Activated CD8-positive, alpha-beta memory T cell treated with anti-CD3 and anti-CD28 coated beads, Interleukin-2, amount 50 U/mL, for 1 hour (primary cell): ENCODE measurements around the gene STAP1.

ENCODE experiments used
- DNase-seq: peaks from one replicate; pipeline ENCODE4 v3.0.0-alpha.2; 2020; ENCODE audit errors: extremely low read depth

STAP1 gene

DNA sequence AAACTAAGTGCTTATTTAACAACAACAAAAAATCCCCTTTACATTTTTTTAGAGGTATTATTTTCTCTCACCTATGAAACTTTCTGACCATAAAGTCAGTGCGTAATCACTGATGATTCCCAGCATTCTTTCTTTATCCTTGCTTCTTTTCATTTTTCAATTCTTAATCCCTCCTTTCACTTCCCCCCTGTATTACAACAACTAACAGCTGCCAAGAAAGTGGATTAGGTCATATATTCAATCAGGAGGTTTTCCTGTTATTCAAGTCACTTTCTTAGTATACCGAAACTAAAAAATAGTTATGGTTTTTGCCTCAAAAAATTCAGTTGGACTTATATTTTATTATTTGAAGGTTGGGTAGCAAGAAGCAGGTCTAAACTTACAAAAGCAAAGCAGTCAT lies 2.1 kb upstream of the STAP1 start:
- no peak for DNase-seq

DNA sequence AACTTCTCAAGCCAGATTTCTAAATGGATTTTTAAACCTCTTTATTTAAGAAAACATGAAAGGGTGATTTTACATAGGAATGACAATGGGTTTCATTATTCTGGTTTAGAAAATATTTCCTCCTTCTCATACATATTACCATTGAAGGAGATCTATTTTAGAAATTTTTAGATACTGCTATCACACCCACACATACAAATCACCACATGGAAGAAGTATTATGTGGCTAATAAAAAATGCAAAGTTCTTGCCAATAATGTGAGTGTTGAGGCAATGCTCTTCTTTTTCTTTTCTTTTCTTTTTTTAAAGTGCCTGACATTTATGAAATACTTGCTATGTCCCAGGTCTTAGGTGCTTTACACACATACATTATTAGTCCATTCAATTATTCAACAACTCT lies 6.8 kb downstream of the STAP1 start:
- no peak for DNase-seq

DNA sequence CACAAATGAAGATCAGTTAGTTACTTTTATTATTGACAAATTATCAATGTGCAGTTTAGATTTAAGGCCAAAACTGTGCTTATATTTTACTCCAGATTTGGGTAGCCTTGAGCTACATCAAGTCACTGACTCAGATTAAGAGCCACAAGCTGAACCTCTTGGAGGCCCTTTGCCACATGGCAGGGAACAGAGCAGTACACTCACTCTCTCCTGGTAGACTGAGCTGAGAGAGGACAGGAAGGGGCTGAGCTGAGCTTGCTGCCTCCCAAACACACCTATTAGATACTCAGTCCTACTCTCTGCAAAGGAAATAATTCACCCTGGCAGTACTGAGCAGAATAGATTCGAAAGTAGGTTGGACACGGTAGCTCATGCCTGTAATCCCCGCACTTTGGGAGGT lies 7.8 kb downstream of the STAP1 start:
- no peak for DNase-seq

DNA sequence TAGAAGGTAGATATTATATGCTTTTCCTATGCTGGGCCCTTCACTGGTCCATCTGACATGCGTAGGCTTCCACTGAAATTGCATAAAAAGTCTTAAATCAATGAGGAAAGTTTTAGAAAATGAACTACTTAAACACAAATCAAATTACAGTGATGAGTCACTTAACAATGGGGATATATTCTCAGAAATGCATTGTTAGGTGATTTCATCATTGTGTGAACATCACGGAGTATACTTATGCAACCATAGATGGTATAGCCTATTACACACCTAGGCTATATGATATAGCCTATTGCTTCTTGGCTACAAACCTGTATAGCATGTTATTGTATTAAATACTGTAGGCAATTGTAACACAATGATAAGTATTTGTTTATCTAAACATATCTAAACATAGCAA lies 10.3 kb downstream of the STAP1 start:
- no peak for DNase-seq

DNA sequence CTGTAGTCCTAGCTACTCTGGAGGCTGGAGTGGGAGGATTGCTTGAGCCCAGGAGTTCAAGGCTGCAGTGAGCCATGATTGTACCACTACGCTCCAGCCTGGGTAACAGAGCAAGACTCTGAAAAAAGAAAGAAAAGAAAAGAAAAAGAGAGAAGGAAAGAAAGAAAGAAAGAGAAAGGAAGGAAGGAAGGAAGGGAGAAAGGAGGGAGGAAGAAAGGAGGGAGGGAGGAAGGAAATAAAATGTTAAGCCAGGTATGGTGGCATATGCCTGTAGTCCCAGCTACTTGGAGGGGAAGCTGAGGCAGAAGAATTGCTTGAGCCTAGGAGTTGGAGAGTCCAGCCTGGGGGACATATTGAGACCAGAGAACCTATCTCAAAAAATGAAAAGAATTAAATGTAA lies 12.0 kb downstream of the STAP1 start:
- DNase-seq: no peak

DNA sequence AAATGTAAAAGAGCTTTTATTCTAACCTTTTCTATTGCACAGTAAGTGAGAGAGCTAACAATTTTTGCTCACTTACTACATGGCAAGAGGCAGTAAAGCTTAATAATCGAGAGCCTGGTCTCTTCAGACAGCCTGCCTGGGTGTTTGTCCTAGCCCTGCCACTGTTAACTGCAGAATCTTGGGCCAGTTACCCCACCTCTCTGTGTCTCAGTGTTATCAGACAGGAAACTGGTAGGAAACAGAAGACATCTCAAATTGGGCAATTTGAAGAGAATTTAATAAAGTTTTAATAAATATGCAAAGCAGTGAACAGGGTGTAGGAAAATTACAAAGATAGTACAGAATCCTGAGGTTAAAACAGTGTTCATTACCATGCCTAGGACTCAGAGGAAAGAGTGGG lies 13.4 kb downstream of the STAP1 start:
- no peak for DNase-seq

DNA sequence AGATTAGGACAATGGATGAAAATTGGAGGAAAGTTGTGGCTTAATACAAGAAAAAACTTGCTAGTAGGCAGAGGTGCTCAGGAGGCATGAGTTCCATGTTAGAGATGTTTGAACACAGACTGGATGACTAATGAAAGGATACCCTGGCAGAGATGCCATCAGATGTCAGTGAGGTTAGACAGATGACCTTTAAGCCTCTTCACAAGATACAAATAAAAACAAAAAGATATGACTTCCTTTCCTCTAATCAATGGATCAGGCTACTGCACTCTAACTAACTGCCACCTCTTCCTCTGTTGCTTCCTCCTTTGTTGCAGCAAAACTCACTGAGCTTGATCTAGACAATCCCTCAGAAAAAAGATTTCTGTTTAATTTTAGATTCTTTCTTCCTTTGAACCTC lies 14.7 kb downstream of the STAP1 start:
- no peak for DNase-seq

DNA sequence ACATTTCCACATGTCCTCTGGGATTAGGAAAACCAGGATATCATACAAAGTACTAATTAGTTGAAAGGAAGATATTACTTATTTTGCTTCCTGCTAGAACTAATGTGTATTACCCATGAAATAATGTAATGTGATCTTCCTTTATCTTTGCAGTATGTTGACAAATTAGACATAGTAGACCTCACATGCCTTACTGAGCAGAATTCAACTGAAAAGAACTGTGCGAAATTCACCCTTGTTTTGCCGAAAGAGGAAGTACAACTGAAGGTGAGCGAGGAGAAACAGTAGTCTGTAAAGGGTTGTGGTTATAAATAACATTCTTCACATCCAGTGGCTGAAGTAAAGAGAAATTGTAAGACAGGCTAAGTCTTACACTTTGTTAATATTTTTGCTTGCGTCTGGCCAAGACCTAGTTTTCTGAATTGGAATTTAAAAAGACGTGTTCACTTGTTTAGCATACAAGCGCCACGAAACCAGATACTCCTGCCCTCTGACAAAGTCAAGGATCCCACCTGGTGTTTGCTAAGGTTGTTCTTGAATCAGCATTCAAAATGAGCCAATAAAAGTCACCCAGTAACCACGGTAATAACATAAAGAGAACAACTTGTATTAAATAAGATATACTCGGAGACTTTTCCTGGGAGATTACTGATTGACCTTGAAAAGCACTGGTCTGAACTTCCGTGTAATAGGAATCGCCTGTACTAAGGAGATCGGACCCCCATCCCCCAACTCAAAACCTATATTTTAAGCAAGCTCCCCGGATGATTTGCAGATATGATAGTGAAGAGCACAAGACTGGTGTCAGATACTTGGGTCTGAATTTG lies 16.9 kb downstream of the STAP1 start:
- no peak for DNase-seq

DNA sequence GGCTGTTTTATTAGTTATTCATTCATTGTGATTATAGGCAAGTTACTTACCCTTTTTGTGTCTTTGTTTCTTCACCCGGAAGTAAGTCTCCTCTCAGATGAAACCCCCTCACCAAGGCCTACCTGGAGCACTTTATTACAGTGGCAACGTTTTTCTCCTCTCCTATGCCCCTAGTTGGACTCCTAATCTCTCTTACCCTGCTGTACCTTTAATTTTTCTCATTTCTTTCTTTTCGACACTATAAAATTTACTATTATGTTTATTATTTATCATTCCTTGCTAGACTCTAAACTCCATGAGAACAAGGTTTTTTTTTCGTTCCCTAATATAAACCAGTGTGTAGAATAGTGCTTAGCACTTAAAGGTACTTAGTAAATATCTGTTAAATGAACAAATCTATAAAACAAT lies 17.5 kb downstream of the STAP1 start:
- no peak for DNase-seq

DNA sequence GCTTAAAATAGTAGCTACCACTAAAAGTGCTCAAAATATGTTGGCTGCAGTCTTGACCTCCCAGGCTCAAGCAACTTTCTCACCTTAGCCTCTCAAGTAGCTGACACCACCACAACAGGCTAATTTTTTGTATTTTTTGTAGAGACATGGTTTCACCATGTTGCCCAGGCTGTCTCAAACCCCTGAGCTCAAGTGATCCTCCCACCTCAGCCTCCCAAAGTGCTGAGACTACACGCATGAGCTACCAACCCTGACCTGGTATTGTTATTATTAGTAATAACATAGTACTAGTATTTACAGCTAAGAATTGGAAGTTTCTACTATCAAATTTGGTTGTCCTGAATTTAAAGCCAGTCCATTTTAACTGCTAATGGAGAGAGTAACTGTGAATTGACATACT lies 18.0 kb downstream of the STAP1 start:
- no peak for DNase-seq

DNA sequence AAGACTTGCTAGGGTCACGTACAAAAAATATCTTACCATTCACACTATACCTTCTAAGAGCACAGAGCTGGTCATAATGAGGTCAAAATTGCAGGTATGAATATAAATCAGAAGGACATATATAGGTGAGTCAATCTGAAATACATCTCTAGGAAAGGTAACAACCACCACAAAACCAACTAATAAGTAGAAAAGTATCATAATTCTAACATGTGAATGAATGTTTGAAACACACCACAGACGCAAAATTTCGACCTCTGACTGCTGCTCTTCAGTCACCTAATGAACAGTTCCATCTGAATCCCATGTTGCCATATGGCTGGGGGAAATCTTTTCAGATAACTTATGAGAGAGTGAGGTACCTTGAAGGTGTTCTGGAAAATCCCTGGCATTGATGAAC lies 22.1 kb downstream of the STAP1 start:
- DNase-seq: no peak

DNA sequence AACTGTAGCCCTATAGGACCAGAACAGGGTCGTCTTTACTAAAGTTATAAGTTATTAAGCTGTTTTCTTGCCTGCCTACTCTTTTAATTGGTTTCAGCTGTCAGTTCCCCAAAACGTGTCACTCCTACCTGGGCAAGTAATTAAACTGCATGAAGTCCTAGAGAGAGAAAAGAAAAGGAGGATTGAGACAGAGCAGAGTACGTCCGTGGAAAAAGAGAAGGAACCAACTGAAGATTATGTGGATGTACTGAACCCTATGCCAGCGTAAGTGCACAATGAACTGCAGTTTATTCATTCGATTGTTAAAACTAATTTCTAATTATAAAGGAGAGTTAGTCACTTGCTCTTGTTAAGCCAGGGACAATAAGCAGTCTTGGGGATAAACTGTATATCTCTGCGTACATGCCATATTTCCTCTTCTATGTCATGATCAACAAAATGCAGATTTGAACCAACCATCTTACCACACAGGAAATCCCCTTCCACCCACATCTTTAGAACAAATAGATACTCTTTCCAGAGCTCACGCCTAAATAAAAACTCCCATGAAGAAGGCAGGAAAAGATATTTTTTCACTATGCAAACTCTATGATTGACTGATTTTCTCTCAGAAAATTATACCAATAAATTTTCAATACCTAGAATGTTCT lies 22.8 kb downstream of the STAP1 start:
- DNase-seq: no peak

DNA sequence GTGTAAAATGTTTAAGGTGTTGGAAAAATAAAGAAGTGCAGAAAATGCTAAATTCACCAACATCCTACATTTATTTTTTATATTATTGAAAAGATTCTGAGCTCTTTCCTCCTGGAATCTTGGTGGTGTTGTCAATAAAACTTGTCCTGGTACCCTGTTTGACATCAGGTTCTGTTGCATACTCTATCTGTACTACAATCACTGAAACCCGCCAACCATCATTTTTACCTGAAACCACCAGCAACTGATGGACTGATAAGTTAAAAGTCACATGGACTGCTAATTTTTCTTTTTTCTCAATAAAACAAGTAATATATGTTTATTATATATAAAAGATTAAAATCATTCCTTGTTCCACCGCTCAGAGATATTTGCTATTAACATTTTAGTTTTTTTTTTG lies 23.4 kb downstream of the STAP1 start:
- no peak for DNase-seq

DNA sequence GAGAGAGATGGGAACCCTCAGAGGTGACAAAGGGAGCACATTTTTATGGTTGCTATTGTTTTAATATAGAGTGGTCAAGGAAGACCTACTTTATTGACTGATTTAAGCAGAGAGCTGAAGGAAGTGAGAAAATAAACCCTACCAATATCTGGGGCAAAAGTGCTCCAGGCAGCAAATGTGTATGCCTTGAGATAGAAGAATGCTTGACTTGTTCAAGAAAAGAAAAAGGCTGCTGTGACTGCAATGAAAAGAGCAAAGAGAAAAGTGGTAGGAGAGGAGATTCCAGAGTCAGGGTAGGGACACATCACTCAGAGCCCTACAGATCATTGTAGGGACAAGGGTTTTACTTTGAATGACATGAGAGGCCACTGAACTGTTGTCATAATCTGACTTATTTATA lies 26.0 kb downstream of the STAP1 start:
- DNase-seq: no peak

DNA sequence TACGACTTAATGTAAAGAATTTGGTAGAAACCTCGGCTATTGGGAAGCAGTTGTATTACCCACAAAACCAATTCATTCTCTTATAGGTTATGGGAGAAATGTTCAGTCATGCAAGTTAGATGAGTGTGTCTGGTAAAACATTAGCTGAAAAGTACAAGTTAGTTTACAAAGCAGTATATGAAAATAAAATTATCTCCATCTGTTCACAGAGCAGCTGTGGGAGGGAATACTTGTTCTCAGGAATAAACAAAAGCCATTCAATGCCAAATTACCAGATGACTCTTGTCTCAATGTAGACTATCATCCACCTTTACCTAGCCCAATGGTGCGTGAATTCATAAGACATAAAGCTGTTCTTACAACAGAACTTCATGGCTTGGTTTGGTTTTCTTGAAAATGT lies 28.6 kb downstream of the STAP1 start:
- no peak for DNase-seq

DNA sequence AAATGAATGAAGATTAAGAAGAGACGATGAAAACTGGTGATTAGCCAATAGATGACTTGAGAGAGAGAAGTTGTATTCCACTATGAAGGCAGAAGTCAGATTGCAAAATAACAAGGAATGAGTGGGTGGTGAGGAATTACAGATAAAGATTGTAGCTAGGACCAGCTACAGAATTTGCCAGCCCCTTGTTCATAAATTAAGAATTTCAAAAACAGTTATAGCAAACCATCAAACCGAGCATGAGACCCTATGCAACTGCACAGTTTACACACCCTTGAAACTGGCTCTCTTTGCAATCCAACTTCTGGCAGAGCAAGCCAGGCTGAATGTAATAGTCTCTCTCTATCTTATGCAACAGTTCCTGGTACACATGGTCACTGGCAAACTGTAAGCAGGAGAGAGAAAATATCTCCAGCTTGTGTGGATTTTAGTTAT lies 35.2 kb downstream of the STAP1 start:
- DNase-seq: no peak

DNA sequence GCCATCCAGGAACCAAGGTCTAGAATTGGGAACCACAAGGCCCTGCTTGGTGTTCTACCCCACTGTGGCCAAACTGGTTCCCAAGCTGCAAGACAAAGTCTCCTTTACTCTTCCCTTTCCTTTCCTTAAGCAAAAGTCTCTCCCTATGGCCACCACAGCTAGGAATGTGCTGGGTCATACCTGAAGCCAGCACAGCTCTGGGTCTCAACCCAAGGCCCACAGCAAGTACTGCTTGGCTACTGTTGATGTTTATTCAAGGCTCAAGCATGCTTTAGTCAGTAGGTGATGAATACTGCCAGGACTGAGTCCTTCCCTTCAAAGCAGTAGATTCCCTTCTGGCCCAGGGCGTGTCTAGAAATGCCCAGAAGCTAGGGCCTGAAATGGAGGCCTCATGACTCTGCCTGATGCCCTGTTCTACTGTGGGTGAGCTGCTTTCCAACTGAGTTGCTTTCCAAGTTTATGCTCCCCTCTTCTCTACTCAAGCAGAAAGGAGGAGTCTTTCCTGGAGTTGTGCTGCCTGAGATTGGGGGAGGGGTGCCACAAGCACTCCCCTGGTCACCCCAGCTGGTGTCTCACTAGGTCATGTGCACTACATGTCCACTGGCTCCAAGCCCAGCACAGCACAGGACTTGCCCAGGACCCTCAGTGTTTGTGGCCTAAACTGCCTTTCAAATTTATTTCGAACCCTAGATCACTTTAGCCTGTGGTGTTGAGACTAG lies 44.9 kb downstream of the STAP1 start:
- no peak for DNase-seq

DNA sequence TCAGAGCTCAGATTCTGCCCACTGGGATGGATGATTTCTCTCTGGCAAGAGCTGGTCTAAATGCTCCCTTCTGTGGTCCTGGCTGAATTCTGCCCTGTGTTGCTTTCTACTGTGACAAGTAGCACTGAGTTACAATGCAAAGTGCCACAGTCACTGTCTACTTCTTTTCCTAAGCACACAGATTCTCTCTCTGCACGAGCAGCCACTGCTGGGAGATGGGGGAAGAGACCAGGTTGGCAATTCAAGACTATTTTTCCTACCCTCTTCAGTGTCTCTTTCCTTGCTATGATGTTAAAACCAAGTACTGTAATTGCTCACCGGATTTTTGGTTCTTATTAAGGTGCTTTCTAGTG lies 45.5 kb downstream of the STAP1 start:
- no peak for DNase-seq

DNA sequence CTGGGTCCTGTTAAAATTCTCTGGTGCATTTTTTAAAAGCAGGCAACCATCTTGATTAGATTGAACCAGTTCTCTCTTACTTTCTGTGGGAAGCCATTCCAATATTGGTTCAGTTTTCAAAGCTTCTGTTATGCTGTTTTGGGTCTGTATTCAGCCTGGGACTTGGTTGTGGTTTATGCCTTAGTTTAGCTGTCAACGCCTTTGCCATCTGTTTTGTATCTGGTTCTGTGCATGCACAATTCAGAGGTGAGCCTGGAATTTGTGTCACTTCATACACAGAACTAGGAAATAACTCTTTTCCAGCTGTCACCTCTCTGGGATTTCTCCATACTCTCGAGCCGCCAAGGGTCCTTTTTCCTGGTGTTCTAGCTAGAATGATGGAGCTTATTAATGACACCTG lies 46.2 kb downstream of the STAP1 start:
- DNase-seq: no peak

DNA sequence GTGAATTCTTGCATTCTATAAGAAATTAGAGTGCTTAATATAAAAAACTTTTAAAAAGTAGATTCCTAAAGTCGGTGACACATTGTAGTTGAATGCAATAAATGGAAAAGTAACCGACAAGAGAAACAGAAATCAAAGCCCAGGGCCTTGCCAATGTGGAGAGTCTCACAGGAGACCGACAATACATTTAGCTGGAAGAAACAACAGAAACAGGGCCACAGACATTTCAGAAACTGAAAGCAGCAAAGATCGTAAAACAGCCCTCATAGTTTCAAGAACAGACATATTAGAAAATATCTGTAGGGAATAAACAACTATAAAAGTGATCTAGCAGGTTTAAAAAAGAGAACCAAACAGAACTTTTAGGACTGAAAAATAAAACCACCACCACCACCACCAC lies 49.5 kb downstream of the STAP1 start:
- DNase-seq: no peak

DNA sequence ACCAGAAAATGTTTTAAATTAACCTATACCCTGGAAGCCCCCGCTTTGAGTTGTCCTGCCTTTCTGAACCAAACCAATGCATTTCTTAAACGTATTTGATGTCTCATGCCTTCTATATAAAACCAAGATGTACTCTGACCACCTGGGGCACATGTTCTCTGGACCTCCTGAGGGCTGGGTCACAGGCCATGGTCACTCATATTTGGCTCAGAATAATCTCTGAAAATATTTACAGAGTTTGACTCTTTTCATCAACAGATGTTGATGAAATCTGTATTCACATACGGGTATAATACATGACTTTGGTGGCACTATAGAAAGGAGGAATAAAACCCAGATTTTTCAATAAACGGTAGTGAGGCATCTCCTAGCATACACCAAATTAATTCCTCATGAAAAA lies 55.7 kb downstream of the STAP1 start:
- DNase-seq: no peak

DNA sequence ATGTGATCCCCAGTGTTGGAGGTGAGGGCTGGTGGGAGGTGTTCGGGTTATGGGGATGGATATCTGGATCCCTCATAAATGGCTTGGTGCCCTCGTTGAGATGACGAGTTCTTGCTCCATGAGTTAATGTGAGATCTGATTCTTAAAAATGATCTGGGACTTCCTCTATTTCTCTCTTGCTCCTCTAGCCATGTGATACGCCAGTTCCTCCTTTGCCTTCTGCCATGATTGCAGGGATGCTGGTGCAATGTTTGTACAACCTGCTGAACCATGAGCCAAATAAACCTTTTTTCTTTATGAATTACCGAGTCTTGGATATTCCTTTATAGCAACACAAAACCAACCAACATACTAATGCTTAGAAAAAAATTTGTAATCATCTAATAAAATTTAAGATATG lies 56.6 kb downstream of the STAP1 start:
- no peak for DNase-seq

DNA sequence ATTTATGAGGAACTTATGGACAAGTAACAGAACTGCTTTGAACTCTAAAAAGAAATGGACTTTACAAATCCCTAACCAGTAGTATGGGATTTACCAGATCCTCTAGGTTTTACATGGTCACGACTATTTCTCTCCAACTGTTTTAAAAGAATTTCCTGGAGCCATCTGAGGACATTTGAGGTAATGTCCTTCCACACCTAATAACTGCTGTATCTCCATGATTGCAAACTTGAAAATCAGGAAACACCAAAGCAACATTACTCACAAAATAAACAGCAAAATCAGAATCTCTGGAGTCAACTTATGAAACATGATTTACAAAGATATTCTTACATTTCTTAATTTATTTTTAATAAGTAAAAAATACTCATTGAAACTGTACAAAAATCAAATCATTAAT lies 58.0 kb downstream of the STAP1 start:
- no peak for DNase-seq
